Measurements from ENCODE around the gene C1orf167.

The C1orf167 gene

DNA sequence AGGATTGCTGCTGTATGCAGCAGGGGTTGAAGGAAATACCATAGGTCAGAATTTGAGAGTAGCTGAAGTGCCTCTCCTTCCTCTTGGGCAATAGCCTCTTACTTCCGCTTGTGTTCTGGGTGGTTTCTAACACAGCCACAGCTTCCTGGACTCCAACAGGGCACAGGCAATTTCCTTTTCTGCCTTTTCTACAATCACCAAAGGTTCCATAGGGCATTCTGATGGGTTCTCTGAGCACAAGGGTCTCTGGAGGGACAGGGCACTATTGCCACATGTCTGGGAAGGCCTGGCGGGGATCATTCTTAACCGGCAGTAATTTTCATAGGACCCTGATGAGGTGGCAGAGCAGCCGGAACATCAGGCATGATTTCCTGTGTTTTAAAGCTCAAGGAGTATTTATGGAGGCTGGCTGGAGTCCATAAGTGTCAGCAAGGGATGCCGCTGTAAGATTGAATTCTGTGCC, 31.5 kb upstream of the C1orf167 start:
- H3K27me3 Mint-ChIP-seq = no peaks in the 10 kb centered on the region
- peak overlapping the region; percentile 59 for H3K27ac Mint-ChIP-seq
- H3K9me3 Mint-ChIP-seq = no peaks in the 10 kb centered on the region
- ATAC-seq (peak; percentile 72), DNase-seq (peak; percentile 35)
- no peaks in the 10 kb centered on the region for H3K36me3 Mint-ChIP-seq (ENCODE audit: low read depth)
- peak overlapping the region; percentile 77 for H3K4me3 Mint-ChIP-seq
- peaks cover 44% of the 10 kb centered on the region for H3K4me1 Mint-ChIP-seq

DNA sequence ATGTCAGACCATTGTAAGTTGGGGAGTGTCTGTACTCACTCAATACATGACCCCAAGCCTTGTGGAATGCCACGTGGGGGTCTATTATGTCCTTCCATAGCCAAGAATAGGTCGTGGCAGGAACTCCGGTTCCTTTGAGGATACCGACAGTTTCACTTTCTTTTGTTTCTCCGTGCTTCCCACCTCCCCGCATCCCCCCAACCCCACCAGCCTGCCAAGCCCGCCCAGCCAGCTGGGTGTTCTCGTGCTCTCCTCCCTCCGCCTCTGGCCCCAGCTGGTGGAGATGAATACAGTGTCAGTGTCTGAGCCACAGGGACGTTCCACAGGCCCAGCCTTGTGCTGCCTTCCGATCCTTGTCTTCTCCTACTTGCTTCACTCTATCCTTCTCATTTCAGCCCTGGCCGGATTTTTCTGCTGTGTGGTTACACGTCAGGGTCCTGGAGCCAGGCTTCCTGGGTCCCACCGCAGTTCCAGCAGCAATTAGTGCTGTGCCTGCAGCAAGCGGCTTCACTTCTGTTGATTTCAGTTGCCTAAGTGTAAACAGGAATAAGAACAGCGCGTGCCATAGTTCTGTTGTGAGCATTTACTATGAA, 30.2 kb upstream of the C1orf167 start:
- DNase-seq = peak; percentile 43
- Mint-ChIP-seq H3K27ac (peak overlapping the region; percentile 84), H3K9me3 (no peaks in the 10 kb centered on the region), H3K4me1 (peaks cover 50% of the 10 kb centered on the region), H3K27me3 (no peaks in the 10 kb centered on the region), H3K36me3 (ENCODE audit: low read depth) (no peaks in the 10 kb centered on the region), H3K4me3 (peak overlapping the region; percentile 77)
- ATAC-seq = no peak

DNA sequence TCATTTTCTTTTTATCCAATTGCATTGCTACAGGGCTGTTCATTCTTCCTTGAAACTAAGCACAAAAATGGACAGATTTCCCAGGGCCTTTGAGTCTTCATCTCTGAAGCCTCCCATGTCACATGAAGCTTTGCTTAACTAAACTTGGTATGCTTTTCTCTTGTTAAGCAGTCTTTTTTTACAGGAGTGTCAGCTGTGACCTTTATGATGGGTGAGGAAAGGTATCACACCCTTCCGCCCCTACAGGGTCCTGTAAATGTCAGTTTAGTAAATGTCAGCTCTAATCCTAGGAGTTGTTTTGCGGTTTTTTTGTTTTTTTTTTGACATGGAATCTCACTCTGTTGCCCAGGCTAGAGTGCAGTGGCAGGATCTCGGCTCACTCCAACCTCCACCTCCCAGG, 28.7 kb upstream of the C1orf167 start:
- ATAC-seq = no peak
- H3K27ac Mint-ChIP-seq = no peak overlapping the region
- no peak overlapping the region for H3K4me3 Mint-ChIP-seq
- DNase-seq = no peak
- no peaks in the 10 kb centered on the region for H3K9me3 Mint-ChIP-seq
- H3K4me1 Mint-ChIP-seq = peaks cover 56% of the 10 kb centered on the region
- no peaks in the 10 kb centered on the region for H3K27me3 Mint-ChIP-seq
- no peaks in the 10 kb centered on the region for H3K36me3 Mint-ChIP-seq (ENCODE audit: low read depth)

DNA sequence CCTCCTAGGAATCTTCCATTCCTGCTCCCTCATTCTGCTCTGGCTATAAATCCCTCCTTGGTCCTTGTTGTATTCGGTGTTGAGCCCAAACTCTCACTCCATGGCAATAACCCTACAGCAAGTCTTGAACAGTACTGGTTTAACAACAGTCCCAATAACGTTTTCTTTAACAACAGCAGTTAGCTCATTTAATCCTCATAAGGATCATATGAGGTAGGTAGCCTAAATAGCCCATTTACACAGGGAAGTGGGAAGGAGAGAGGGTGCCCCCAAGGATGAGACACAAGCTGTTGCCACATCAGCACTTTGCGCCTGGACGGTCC, 26.5 kb upstream of the C1orf167 start:
- no peak for DNase-seq
- Mint-ChIP-seq H3K27me3 (no peaks in the 10 kb centered on the region), H3K4me3 (peak overlapping the region; percentile 91), H3K4me1 (peaks cover 57% of the 10 kb centered on the region), H3K36me3 (ENCODE audit: low read depth) (no peaks in the 10 kb centered on the region), H3K9me3 (no peaks in the 10 kb centered on the region), H3K27ac (peak overlapping the region; percentile 85)
- no peak for ATAC-seq

DNA sequence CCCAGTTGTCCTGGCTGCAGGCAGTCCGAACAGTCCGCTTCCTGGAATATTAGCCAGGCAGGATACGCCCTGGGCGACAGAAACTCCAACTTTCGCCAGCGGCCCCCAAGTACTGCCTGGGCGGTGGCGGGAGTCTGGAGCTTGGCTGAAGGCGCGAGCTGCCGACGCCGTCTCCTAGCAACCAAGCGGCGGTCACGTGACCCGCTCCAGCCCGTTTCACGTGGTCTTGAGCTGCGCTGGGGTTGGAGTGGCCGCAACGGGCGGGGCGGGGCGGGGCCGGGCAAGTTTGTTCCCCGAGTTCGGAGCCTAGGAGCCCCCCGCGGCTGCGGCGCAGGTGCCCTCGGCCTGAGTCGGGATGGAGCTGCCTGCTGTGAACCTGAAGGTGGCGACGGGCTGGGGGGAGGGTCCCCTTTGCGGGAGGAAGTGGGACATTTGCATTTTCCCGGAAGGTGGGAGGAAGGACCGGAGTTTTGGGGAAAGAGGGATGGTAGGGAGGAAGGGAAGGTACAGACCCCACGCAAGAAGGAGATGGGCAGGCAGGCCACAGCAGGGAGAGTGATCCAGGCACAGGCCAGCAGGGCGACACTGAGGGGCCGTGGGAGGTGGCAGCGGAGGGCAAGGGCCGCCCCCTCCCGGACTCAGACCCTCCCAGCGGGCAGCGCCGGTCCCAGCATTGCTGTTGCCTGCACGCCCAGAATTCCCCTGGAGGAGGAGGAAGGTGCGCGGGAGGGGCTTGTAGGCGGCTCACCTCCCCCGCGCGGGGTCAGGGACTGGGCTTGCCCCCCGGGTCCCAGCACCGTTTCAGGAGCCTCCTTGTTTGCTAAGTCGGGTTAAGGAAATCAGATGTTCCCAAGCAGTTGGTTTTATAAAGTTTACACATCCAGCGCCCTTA, 25.9 kb upstream of the C1orf167 start, which contains the start of gene AGTRAP:
Gene AGTRAP, plus strand, starts transcription at position 283 of the 892 bp plus-strand sequence. Its CDS starts 73 bp downstream, at position 356.
- Mint-ChIP-seq H3K36me3 (ENCODE audit: low read depth) (no peaks in the 10 kb centered on the region), H3K27me3 (no peaks in the 10 kb centered on the region), H3K9me3 (no peaks in the 10 kb centered on the region), H3K4me3 (peak within 1 kb of the TSS; percentile 91), H3K27ac (peak within 1 kb of the TSS; percentile 85), H3K4me1 (peaks cover 57% of the 10 kb centered on the region)
- DNase-seq (peak; percentile 91), ATAC-seq (peak; percentile 77)

DNA sequence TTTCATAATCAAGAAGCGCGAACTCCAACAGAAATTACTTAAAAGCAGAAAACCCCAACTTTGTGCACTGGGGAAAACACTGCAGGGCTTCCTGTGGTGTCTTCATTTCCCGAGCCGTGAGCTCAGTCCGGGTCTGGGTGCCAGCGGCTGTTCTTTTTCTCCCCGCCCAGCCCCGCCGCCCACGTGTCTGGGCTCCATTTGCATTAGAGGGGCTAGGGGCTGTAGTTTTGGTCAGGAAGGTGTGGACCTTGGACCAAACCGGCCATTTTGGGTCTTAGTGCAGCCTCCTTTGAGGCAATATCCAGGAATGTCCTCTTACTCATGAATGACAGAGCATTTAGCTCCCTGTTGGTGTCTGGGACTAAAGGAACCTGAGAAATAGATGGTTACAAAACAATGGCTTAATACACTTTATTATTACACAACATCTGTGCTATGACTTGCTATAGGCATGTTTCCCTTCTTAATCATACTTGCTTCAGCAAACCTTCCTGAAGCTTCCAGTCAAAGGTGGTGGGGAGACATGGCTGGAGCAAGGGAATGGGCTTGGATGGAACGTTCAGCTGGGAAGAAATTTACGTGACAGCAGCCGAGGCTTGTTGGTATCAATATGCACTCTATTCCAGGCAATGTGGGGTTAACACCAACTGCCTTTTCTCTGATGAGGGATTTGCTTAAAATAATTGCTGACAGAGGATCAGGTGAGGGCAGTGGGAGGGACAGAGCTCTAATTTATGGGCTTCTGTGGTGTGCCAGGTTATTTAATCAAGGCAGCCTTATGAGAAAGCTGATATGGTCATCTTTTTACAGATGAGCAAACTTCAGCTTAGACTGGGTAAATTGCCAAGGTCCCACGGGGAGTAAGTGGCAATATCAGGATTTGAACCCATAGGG, 25.0 kb upstream of the C1orf167 start:
- H3K36me3 Mint-ChIP-seq (ENCODE audit: low read depth) = no peaks in the 10 kb centered on the region
- peak overlapping the region; percentile 91 for H3K4me3 Mint-ChIP-seq
- no peaks in the 10 kb centered on the region for H3K27me3 Mint-ChIP-seq
- H3K4me1 Mint-ChIP-seq = peaks cover 56% of the 10 kb centered on the region
- peak overlapping the region; percentile 59 for H3K27ac Mint-ChIP-seq
- DNase-seq (peak; percentile 57), ATAC-seq (no peak)
- no peaks in the 10 kb centered on the region for H3K9me3 Mint-ChIP-seq

DNA sequence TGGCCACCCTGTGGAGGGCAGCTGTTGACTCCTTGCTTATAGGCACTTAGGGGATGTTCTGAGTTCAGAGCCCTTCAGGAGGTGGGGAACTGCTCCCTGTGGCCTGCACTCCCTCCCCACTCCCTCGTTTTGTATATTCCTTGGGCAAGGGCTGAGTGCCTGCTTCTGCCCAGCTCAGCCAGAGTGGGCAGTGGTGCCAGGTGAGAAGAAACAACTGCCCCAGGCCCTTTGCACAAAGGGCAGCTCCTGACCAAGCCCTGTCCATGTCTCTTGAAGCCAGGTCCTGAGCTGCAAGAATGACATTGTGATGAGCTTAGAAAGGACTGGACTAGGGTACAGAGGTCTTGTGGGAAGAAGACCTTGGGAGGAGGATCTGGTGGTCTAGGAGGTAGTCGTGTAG, 23.9 kb upstream of the C1orf167 start:
- no peaks in the 10 kb centered on the region for H3K27me3 Mint-ChIP-seq
- DNase-seq (no peak), ATAC-seq (no peak)
- no peak overlapping the region for H3K27ac Mint-ChIP-seq
- no peaks in the 10 kb centered on the region for H3K36me3 Mint-ChIP-seq (ENCODE audit: low read depth)
- H3K4me3 Mint-ChIP-seq = no peak overlapping the region
- H3K9me3 Mint-ChIP-seq = no peaks in the 10 kb centered on the region
- H3K4me1 Mint-ChIP-seq = peaks cover 56% of the 10 kb centered on the region

DNA sequence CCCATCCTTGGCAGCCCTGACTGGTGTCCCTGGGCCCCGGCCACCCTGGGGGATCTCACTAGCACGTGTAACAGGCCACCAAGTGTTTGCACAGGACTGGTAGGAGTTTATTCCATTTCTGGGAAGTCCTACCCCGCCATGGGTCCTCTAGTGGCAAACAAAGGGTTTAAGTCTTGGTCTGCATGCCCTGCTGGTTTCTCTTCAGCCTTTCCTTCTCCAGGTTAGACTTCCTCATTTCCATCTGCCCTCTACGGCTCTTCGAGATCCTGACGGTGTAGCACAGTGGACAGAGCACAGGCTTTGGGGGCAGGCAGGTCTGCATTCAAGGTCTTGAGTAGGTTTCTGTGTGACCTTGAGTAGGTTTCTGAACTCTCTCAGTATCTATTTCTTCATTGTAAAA, 23.2 kb upstream of the C1orf167 start:
- Mint-ChIP-seq H3K27me3 (no peaks in the 10 kb centered on the region), H3K36me3 (ENCODE audit: low read depth) (no peaks in the 10 kb centered on the region), H3K9me3 (no peaks in the 10 kb centered on the region), H3K4me3 (no peak overlapping the region), H3K27ac (no peak overlapping the region), H3K4me1 (peaks cover 49% of the 10 kb centered on the region)
- ATAC-seq (no peak), DNase-seq (no peak)

DNA sequence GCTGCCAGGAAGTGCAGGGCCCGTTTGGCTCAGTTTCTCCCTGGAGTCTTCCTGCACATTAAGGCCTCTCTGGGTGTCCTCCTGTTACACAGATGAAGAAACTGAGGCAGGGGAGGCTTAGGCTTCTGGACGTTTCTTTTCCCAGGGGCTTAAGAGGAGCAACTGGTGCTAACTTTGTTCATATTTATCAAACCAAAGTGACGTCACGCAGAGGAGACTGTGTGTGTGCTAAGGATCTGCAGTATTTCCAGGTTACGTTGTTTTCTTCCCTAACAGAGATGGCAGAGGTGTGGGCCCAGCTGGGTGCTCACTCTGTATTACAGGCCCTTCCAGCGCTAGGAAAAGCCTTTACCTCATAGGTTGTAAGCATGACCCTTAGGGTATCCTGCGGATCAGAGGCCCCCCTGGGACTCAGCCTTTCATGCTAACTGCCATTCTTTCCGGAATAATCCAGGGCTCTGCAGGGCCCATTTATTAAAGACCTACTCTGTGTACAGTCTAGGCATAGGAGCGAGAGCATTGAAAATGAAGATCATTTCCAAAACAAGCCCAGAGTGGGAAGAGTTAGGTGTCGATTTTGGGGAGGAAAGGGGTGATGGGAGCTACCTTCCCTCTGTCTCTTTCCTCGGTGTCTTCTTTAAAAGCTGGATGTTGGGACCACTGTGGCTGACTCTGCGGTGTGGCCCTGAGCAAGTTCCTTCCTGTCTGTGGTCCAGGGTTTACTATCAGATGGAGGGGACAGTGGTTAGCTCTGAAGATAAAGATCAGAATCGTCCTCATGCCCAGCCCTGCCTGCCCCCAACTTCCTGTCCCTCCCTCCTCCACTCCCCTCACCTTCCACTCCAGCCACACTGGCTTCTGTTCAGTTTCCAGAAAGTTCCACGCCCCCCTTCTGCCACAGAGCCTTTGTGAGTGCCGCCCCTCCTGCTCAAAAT, 21.5 kb upstream of the C1orf167 start:
- DNase-seq (peak; percentile 33), ATAC-seq (peak; percentile 57)
- Mint-ChIP-seq H3K27ac (no peak overlapping the region), H3K4me3 (no peak overlapping the region), H3K9me3 (no peaks in the 10 kb centered on the region), H3K4me1 (peaks cover 47% of the 10 kb centered on the region), H3K36me3 (ENCODE audit: low read depth) (no peaks in the 10 kb centered on the region), H3K27me3 (no peaks in the 10 kb centered on the region)

DNA sequence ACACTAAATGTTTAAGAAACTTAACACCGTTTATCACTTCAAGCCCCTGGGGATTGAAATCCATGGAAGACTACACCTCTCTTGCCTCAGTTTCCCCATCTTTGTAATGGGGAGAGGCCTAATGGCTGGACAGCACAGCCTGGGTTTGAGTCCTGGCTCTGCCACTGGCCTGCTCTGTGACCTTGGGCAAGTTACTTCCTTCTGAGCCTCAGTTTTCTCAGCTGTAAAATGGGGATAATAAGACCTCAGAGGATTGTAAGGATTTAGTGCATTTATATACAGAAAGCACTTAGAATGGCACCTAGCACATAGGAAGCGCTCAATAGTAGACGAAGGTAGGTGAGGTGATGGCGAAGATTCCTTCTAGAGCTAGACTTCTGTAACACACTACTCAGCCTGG, 20.5 kb upstream of the C1orf167 start:
- H3K36me3 Mint-ChIP-seq (ENCODE audit: low read depth) = no peaks in the 10 kb centered on the region
- no peak overlapping the region for H3K4me3 Mint-ChIP-seq
- no peaks in the 10 kb centered on the region for H3K27me3 Mint-ChIP-seq
- peaks cover 45% of the 10 kb centered on the region for H3K4me1 Mint-ChIP-seq
- no peak for ATAC-seq
- H3K9me3 Mint-ChIP-seq = no peaks in the 10 kb centered on the region
- DNase-seq = no peak
- H3K27ac Mint-ChIP-seq = no peak overlapping the region

DNA sequence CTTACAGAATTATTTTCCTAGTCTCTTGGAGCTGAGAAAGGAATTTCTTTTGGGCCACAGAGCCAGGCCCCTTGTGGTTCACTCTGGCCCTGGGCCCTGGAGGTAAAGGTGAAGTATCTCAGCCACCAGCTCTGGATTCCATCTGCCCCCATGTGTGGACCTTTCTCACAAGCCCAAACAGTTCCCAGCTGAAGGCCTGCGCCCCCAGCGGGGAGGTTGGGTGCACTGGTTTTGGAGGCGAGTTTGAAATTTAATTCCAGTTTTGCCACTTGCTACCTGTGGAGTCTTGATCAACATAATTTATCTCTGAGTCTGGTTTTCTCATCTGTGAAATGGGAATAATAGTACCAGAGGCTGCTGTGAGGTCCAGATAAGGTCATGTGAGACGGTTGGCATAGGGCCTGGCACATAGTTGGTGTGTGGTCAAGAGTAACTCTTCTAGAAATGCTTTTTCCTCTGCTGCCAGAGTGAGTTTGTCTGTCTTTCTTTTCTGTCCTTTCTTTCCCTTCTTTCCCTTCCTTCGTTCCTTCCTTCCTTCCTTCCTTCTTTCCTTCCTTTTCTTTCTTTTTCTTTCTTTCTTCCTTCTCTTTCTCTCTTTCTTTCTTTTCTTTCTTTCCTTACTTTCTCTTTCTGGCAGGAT, 20.0 kb upstream of the C1orf167 start:
- peaks cover 39% of the 10 kb centered on the region for H3K4me1 Mint-ChIP-seq
- no peaks in the 10 kb centered on the region for H3K27me3 Mint-ChIP-seq
- no peaks in the 10 kb centered on the region for H3K9me3 Mint-ChIP-seq
- peaks cover 4% of the 10 kb centered on the region for H3K36me3 Mint-ChIP-seq (ENCODE audit: low read depth)
- H3K4me3 Mint-ChIP-seq = no peak overlapping the region
- no peak overlapping the region for H3K27ac Mint-ChIP-seq
- DNase-seq = no peak
- no peak for ATAC-seq

DNA sequence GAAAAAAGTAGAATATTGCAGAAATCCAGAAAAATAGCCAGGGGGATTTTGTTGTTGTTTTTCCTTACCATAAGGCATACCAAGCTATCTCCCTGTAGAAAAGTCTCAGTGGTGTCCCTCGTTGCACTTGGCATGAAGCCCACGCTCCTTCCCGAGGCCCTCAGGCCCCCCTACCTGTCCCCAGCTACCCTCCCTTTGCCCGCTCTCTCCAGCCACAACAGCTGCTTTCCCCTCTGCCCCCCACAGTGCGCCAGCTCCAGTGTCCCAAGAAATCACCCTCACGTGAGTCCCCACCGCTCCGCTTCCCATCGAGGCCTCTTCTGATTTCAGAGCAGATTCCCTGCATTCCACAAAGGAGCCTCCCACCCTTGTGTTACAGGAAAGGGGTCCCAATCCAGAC, 17.7 kb upstream of the C1orf167 start:
- peaks cover 34% of the 10 kb centered on the region for H3K4me1 Mint-ChIP-seq
- ATAC-seq (no peak), DNase-seq (no peak)
- no peak overlapping the region for H3K4me3 Mint-ChIP-seq
- no peak overlapping the region for H3K27ac Mint-ChIP-seq
- H3K36me3 Mint-ChIP-seq (ENCODE audit: low read depth) = peaks cover 4% of the 10 kb centered on the region
- no peaks in the 10 kb centered on the region for H3K27me3 Mint-ChIP-seq
- H3K9me3 Mint-ChIP-seq = no peaks in the 10 kb centered on the region

DNA sequence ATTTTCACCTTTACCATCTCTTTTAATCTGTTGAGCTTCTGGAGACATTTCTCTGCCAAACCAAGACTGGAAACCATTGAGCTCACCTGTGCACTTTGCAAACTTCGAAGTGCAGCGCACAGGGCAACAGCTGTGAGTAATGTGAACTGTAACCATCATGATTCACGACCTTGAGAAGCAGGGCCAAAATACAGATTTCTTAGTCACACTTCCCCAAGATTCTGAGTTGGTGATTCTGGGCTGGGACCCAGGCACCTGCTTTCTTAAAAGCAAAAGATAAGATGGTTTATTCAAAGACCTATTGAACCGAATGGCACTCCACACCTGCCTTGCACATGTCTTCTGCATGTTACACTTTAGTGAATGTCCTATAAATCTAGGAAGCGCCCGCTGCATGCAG, 15.9 kb upstream of the C1orf167 start:
- ATAC-seq (no peak), DNase-seq (no peak)
- H3K4me3 Mint-ChIP-seq = no peak overlapping the region
- H3K27me3 Mint-ChIP-seq = no peaks in the 10 kb centered on the region
- no peak overlapping the region for H3K27ac Mint-ChIP-seq
- no peaks in the 10 kb centered on the region for H3K9me3 Mint-ChIP-seq
- H3K4me1 Mint-ChIP-seq = peaks cover 19% of the 10 kb centered on the region
- H3K36me3 Mint-ChIP-seq (ENCODE audit: low read depth) = peaks cover 4% of the 10 kb centered on the region

Measured in activated naive CD8-positive, alpha-beta T cell treated with anti-CD3 and anti-CD28 coated beads, Interleukin-2, amount 50 U/mL, for 24 hours (primary cell).